Mucosa of stomach (tissue), 1 donor: ENCODE data around the gene DAP.
"Not testable (repeated sequence)": the region's sequence is repeated elsewhere in the genome, so short reads cannot be mapped to it uniquely, and the experiment has no call there.

ENCODE experiments used
- H3K27me3 ChIP-seq: one replicate; pipeline ENCODE4 v1.7.0; 2013; ENCODE audit warnings: mild to moderate bottlenecking, low read length; ENCODE audit not compliant: control insufficient read depth, insufficient read depth
- H3K36me3 ChIP-seq: one replicate; pipeline ENCODE4 v1.7.0; 2013; ENCODE audit warnings: low read length; ENCODE audit not compliant: control insufficient read depth, insufficient read depth
- H3K4me1 ChIP-seq: one replicate; pipeline ENCODE4 v1.7.0; 2013; ENCODE audit warnings: mild to moderate bottlenecking, low read length; ENCODE audit not compliant: control insufficient read depth, insufficient read depth
- H3K4me3 ChIP-seq: one replicate; pipeline ENCODE4 v1.7.0; 2013; ENCODE audit warnings: low read length
- H3K9ac ChIP-seq: one replicate; pipeline ENCODE4 v1.7.0; 2013; ENCODE audit warnings: mild to moderate bottlenecking, low read length, moderate library complexity
- H3K9me3 ChIP-seq: one replicate; pipeline ENCODE4 v1.7.0; 2013; ENCODE audit warnings: mild to moderate bottlenecking, low read length, moderate library complexity; ENCODE audit not compliant: control insufficient read depth
- donor health status: Pancreatic carcinoma.

The DAP gene

GRCh38 chr5:10667431-10668057 lies 93.5 kb downstream of the DAP start:
- no peaks in the 10 kb centered on the region for H3K36me3 ChIP-seq
- no peak overlapping the region for H3K9ac ChIP-seq
- no peak overlapping the region for H3K4me3 ChIP-seq
- H3K27me3 ChIP-seq = no peaks in the 10 kb centered on the region
- no peaks in the 10 kb centered on the region for H3K9me3 ChIP-seq
- peaks cover 5% of the 10 kb centered on the region for H3K4me1 ChIP-seq

DNA sequence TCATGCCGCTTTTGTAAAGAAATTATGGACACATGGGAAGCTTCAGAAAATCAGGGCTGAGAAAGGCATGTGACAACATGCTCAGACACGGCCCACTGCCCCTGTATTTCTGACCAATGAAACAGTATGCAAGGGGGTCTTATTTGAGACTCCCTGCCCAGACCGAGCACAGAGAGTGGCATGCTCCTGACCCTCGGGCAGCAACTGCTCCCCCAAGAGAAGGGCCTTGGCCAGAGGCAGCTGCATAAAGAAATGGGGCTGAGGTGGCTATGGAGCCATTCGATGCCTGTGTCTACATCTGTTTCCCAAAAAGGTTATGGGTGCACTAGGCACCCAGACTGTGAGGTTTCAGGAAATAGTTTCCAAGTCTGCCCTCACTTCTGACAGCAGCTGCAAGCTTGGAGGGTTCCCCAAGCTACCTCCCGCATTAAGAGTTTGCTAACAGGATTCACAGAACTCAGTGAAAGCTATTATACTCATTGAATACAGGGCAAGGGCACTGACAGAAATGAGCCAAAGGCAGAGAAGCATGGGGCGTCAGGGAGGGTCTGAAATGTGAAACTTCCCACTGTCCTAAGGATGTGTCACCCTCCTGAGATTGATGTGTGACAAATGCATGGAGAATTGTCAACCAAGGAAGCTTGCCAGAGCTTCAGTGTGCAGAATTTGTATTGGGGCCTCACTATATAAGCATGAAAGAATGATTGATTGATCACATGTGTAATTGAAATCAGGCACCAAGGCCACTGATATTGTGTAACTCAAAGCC lies 94.3 kb downstream of the DAP start:
- Histone ChIP-seq H3K4me1 (peaks cover 5% of the 10 kb centered on the region), H3K36me3 (no peaks in the 10 kb centered on the region), H3K9me3 (no peaks in the 10 kb centered on the region), H3K9ac (no peak overlapping the region), H3K27me3 (no peaks in the 10 kb centered on the region), H3K4me3 (no peak overlapping the region)

GRCh38 chr5:10665799-10666198 lies 95.2 kb downstream of the DAP start:
- no peaks in the 10 kb centered on the region for H3K9me3 ChIP-seq
- H3K9ac ChIP-seq = no peak overlapping the region
- peaks cover 5% of the 10 kb centered on the region for H3K4me1 ChIP-seq
- H3K27me3 ChIP-seq = no peaks in the 10 kb centered on the region
- H3K4me3 ChIP-seq = no peak overlapping the region
- no peaks in the 10 kb centered on the region for H3K36me3 ChIP-seq

- not testable (repeated sequence) for H3K27me3 ChIP-seq, H3K4me1 ChIP-seq, H3K9me3 ChIP-seq, H3K9ac ChIP-seq, H3K4me3 ChIP-seq, H3K36me3 ChIP-seq
Observed at GRCh38 chr5:10664180-10664769, 96.8 kb downstream of the DAP start.

GRCh38 chr5:10663489-10664179 lies 97.4 kb downstream of the DAP start:
- no peak overlapping the region for H3K9ac ChIP-seq
- no peaks in the 10 kb centered on the region for H3K9me3 ChIP-seq
- H3K4me1 ChIP-seq = peaks cover 5% of the 10 kb centered on the region
- H3K36me3 ChIP-seq = no peaks in the 10 kb centered on the region
- H3K4me3 ChIP-seq = no peak overlapping the region
- H3K27me3 ChIP-seq = no peaks in the 10 kb centered on the region

- H3K4me1 ChIP-seq = peaks cover 5% of the 10 kb centered on the region
- no peaks in the 10 kb centered on the region for H3K9me3 ChIP-seq
- no peaks in the 10 kb centered on the region for H3K36me3 ChIP-seq
Observed at GRCh38 chr5:10662661-10663488, 98.2 kb downstream of the DAP start.

GRCh38 chr5:10662083-10662482 lies 99.0 kb downstream of the DAP start:
- H3K4me1 ChIP-seq = peaks cover 5% of the 10 kb centered on the region
- H3K9me3 ChIP-seq = no peaks in the 10 kb centered on the region
- H3K27me3 ChIP-seq = no peaks in the 10 kb centered on the region
- no peaks in the 10 kb centered on the region for H3K36me3 ChIP-seq
- no peak overlapping the region for H3K9ac ChIP-seq
- no peak overlapping the region for H3K4me3 ChIP-seq

More at GRCh38 chr5:10662661-10663488, 98.2 kb downstream of the DAP start:
- H3K9ac ChIP-seq = no peak overlapping the region
- H3K4me3 ChIP-seq = no peak overlapping the region
- no peaks in the 10 kb centered on the region for H3K27me3 ChIP-seq

- Histone ChIP-seq H3K4me1 (peaks cover 5% of the 10 kb centered on the region), H3K4me3 (no peak overlapping the region), H3K9me3 (no peaks in the 10 kb centered on the region)
Observed at GRCh38 chr5:10661401-10661800, 99.6 kb downstream of the DAP start.

DNA sequence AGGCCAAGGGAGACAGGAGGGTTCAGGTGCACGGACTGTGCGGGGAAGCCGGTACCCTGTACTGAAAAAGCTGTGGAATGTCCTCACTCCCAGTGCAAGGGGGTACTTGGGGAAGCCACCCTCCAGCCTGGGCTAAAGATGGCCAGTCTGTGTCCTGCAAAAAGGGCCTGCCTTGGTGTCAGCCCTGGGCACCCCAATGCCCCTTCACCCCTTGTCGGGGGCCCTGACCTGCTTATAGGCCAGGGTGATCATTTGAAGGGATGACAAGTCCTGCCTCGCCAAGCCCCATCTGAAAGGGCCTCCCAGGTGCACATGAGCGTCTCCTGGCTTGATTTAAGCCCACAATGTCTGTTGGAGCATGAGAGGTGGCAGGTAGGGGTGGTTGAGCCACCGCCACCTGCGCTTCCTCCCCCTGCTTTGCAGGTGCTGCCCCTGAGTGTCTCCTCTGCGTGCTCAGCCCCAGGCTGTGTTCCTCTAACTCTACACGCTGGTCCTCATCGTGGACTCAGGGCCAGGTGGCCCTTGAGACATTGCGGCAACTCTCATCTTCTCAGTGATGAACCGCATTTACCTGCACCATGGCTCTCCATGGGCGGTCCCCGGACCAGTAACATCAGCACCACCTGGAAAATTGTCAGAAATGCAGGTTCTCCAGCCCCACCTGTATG lies 100.2 kb downstream of the DAP start:
- no peak overlapping the region for H3K9ac ChIP-seq
- H3K9me3 ChIP-seq = no peaks in the 10 kb centered on the region
- no peaks in the 10 kb centered on the region for H3K36me3 ChIP-seq
- no peaks in the 10 kb centered on the region for H3K27me3 ChIP-seq
- H3K4me3 ChIP-seq = no peak overlapping the region
- H3K4me1 ChIP-seq = peaks cover 5% of the 10 kb centered on the region

More at GRCh38 chr5:10661401-10661800, 99.6 kb downstream of the DAP start:
- H3K36me3 ChIP-seq = no peaks in the 10 kb centered on the region
- no peaks in the 10 kb centered on the region for H3K27me3 ChIP-seq
- H3K9ac ChIP-seq = no peak overlapping the region

DNA sequence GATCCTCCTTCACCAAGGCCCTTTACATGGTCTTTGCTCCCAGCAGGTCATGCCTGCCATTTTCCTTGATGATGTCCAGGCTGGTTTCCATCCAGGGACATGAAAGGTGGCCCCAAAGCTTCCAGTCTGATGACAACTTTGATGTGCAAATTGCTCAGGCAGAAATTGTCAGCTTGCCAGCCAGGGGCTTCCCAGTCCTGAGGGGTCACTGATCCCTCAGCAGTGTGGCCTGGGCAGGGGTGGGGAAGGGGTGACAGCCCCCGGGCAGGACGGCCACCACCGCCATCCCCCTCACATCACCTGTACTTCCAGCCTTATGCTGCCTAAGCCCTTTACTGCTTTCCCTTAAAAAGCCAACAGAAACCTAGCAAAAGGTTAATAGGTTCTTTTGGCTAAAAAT lies 100.9 kb downstream of the DAP start:
- H3K27me3 ChIP-seq = no peaks in the 10 kb centered on the region
- no peaks in the 10 kb centered on the region for H3K9me3 ChIP-seq
- H3K4me1 ChIP-seq = peaks cover 5% of the 10 kb centered on the region
- H3K9ac ChIP-seq = no peak overlapping the region
- H3K4me3 ChIP-seq = no peak overlapping the region
- no peaks in the 10 kb centered on the region for H3K36me3 ChIP-seq

GRCh38 chr5:10658265-10658664 lies 102.8 kb downstream of the DAP start:
- Histone ChIP-seq H3K36me3 (no peaks in the 10 kb centered on the region), H3K4me1 (peaks cover under 1% of the 10 kb centered on the region), H3K4me3 (no peak overlapping the region), H3K9me3 (no peaks in the 10 kb centered on the region), H3K27me3 (no peaks in the 10 kb centered on the region), H3K9ac (no peak overlapping the region)
